HG03457 (cell line): ENCODE results near the gene AKAP13.
A peak's percentile ranks its signal among the peaks of the same experiment; 100 is the strongest.

Source experiments
- ATAC-seq: cut with Tn5 transposase; IDR thresholded peaks from one replicate; pipeline ENCODE4 v1.9.1; 2021; ENCODE audit warnings: moderate number of reproducible peaks; ENCODE audit not compliant: unreplicated experiment

AKAP13 gene

DNA sequence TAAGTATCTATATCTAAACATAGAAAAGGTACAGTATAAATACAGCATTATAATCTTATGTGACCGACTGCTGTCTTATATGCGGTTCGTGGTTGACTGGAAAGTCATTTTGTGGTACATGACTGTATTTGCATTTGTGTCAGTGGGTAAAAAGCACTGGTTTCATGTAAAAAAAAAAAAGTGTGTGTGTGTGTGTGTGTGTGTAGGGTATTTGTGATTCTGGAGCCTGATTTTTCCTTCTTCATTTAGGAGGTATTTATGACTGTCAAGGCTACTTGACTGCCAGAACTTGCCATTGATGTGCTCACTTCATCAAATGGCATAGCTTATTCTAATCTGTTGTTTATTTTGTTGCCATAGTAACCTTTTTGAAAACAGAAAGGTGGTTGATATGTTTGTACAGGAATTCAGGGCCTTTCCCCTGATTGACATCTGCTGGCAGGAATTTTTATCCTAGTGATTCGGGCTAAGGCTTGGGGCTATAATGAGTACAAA, 63.2 kb downstream of the AKAP13 start:
- peak; percentile 73 for ATAC-seq

DNA sequence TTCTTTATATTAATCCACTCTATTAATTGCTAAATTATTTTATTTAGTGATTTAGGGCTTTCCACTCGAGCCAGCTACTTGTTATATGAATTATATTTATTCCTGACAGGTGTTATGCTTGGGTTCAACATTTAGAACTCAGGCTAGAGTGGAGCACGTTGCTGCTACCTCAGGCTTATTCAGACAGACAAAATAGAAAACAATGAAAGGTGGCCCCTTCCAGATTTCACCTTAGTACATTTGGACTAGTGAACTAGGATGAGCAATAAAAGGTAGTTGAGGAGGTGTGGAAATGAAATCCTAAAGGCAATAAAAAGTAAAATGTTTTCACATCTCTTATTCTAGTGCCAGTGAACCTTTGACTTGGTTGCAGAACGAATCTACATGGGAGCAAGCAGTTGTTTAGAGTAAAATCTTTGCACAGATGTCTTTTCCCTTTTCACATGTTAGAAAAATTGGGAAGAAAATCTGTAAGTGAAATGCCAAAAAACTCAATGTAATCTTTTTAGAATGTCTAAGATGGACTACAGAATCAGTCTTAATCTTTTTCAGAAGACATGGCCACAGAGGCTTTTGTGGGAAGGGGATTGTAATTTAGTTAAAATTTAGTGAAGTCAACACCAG, 63.8 kb downstream of the AKAP13 start:
- no peak for ATAC-seq

GRCh38 chr15:85445361-85445760, 65.0 kb downstream of the AKAP13 start:
- ATAC-seq: no peak

GRCh38 chr15:85451099-85451700, 70.8 kb downstream of the AKAP13 start:
- no peak for ATAC-seq

- ATAC-seq: no peak
Observed at GRCh38 chr15:85452436-85452835, 72.0 kb downstream of the AKAP13 start.

DNA sequence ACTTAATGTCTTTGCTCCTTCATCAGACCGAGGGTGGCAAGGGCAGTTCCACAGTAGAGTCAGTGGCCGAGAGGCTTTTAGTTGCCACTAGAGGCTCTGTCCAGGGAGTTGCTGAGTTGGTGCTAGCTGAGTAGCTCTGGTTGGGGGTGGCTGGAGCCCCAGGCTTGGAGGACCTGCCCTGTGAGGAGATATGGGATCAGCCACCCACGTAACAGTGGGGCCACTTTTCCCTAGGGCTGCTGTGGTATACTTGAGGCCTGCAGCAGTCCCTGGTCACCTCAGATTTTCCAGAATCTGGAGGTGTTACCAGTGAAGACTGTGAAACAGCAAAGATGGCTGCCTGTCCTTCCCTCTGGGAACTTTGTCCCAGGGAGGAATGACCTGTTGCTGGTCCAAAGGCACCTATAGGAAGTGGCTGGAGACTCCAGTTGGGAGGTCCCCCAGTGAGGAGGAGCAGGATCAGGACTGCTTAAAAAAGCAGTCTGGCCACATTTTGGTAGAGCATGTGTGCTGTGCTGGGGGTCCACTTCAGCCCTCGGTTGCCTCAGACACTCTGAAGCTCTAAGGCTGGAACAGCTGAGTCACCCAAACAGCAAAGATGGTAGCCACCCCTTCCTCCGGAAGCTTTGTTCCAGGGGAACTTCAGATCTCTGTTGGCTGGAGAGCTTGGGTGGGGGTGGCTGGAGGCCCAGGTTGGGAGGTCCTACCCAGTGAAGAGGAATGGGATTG, 72.9 kb downstream of the AKAP13 start:
- no peak for ATAC-seq

DNA sequence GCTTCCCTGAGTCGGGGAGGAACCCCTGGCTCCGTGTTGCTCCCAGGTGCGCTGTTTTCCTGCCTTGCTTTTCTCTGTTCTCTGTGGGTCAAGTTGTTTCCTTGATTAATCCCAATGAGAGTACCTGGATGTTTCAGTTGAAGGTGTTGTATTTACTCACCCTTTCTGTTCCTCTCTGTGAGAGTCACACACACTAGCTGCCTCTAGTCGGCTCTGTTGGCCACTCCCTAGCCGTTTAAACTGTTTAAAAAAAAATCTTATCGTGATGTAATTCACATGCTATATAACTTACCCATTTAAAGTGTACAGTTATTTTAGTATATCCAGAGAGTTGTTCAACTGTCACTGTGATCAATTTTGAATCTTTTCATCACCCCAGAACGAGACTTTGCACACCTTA, 74.0 kb downstream of the AKAP13 start:
- ATAC-seq: no peak

DNA sequence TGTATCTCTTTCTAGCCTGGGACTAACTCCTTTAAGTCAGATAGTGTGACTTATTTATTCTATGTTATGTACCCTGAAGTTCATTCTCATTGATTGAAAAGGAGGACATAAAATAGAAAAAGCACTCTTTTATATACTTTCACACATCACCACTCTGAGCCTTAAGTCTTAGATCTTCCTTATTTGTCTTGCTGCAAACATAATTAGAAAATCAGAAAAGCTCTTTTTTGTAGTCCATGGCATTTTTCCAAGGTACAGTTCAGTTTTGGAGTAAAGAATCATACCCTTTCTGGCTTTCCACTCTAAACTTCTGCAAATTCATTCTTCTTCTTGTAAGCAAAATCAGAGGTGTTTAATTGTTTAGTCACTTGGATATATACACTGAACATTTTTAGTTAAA, 75.5 kb downstream of the AKAP13 start:
- ATAC-seq: no peak

- peak; percentile 41 for ATAC-seq
Observed at GRCh38 chr15:85456798-85457197, 76.4 kb downstream of the AKAP13 start.

DNA sequence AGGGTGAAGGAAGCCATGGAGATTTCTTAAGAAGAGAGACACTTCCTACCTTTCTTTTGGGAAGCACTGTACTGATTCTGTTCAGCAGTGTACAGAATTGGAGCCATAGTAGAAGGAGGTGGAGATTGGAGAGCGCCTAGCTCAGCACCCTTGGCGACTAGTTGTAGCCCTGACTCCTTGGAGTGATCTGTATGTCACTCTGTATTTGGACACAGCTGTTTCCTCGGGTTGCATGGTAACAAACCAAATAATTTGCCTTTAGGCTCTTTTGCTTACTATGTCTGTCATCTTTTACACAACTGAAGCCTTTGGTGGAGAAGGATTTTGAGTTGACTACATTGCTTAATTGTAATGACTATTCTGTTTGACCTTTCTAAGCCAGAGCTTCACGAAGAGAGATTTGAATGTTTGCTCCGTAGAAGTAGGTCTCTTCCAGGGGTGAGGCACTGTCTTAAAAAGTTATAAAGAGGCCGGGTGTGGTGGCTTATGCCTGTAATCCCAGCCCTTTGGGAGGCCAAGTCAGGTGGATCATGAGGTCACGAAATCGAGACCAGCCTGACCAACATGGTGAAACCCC, 77.1 kb downstream of the AKAP13 start:
- peak; percentile 69 for ATAC-seq

GRCh38 chr15:85458764-85459163, 78.4 kb downstream of the AKAP13 start:
- no peak for ATAC-seq

- no peak for ATAC-seq
Observed at GRCh38 chr15:85462029-85462428, 81.6 kb downstream of the AKAP13 start.

- no peak for ATAC-seq
Observed at GRCh38 chr15:85463276-85463892, 83.0 kb downstream of the AKAP13 start.

DNA sequence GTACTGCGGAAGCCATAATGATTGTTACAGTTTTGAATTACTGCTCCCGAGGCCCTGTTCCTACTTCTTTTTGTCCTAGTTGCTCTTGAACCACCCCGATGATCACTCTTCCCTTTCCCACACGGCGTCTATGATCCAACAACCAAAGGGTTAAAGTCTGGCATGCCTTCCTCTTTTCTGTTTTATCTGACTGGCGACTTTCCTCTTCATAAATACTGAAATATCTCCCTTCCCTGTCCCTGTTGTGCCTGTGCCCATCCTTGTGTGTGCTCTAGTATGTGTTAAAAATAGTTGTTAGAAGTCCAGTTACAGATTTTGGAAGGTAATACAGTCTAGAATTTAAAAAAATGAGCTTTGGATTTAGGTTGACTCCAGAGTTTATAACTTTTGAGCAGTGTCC, 83.6 kb downstream of the AKAP13 start:
- no peak for ATAC-seq

DNA sequence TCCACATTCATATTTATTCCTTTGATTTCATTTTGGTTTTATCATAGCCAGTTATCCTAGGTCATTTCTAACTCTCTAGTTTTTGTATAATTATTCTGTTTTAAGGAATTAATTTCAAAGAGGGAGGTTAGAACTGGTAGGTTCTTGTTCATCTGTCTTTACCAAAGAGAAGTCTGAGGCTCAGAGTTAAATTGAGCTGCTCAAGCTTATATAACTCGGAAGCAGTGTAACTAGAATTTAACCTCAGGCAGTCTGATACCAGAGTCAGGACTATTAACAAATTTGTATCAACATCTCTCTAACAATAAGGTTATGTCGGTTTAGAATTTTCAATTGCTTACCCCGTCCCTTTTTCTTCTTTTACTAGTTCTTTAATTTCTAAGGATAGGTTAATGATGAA, 84.1 kb downstream of the AKAP13 start:
- ATAC-seq: no peak

DNA sequence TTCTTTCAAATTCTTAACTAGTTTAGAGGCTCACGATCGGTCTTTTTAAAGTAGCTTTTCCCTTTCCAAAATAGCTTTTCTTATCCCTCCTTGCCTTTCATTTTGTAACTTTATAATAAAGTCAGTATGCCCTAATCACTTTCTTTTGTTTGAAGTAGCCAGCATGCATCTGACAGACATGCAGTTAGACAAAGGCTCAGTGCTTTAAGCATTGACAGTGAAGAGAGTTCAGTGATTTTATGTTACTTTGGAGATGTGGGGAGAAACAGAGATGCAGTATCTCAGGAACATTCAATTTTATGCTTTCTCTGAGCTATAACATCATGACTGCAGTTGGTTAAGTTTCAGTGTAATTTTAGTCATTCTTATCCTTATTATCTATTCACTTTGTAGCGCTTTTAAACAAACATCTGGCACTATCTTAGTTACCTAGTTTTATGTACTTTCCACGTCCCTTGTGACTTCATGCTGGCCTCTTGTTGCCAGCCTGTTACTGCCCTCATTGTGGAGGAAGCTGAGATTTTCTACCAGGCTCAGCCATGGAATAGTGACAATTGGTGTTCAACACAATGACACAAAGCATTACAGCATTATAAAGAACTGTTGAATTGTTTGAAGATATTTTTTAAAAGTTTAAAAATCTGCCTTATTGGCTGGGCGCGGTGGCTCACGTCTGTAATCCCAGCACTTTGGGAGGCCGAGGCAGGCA, 90.3 kb downstream of the AKAP13 start:
- ATAC-seq: no peak

- ATAC-seq: no peak
Observed at GRCh38 chr15:85472349-85472748, 91.9 kb downstream of the AKAP13 start.

GRCh38 chr15:85473455-85473854, 93.1 kb downstream of the AKAP13 start:
- no peak for ATAC-seq

GRCh38 chr15:85474700-85475316, 94.4 kb downstream of the AKAP13 start:
- ATAC-seq: peak; percentile 36

- ATAC-seq: peak; percentile 56
Observed at GRCh38 chr15:85475317-85475701, 94.9 kb downstream of the AKAP13 start.
